CD4-positive, alpha-beta T cell treated with Interleukin-17A for 1 hour (primary cell): ENCODE measurements around the gene ELMOD1.
"Not testable (repeated sequence)": the region's sequence is repeated elsewhere in the genome, so short reads cannot be mapped to it uniquely, and the experiment has no call there.

ENCODE experiments used
- DNase-seq: peaks from one replicate; pipeline ENCODE4 v3.0.0-alpha.2; 2020

Gene ELMOD1

GRCh38 chr11:107590460-107591377, at the start of gene ELMOD1:
Gene ELMOD1, plus strand, starts transcription at chr11:107591147. Its CDS starts 27,043 bp downstream, at chr11:107618190.
- peak; percentile 24 for DNase-seq

DNA sequence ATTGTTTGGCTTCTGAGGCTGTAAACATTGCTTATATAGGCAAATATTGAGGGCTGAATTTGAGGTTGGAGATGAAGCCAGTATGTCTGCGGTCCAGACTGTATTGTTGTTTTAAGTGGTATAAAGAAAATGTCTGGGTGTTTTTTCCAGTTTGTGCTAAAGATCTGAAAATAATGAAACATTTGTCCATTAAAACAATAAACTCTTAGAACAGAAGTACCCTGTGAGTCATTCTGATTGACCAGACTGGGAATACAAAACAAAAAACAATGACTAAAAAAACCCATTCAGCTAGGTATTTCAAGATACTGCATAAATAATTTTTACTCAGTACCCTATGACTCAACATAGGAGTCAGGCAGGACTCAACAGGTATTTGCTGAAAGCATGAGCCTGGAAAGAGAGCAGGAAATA, 45.8 kb upstream of the ELMOD1 start:
- DNase-seq = no peak

DNA sequence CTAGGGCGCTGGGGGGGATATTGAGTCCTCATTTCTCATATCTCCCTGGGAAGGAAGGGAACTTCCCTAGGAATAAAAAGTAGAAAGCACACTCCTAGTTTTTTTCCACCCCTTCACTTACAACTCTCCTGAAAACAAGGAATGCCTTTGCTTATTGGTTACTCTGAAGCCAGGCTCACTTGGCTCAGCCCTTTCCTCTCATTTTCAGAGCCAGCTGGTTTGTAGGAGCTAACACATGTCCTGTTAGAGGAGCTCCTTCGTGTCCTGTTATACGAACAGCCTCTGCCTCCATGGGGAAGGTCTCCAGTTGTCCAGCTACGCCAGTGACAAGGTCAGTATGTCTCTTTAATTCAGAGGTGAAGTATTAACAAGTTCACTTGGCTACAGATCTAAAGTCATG, 43.0 kb upstream of the ELMOD1 start:
- no peak for DNase-seq

DNA sequence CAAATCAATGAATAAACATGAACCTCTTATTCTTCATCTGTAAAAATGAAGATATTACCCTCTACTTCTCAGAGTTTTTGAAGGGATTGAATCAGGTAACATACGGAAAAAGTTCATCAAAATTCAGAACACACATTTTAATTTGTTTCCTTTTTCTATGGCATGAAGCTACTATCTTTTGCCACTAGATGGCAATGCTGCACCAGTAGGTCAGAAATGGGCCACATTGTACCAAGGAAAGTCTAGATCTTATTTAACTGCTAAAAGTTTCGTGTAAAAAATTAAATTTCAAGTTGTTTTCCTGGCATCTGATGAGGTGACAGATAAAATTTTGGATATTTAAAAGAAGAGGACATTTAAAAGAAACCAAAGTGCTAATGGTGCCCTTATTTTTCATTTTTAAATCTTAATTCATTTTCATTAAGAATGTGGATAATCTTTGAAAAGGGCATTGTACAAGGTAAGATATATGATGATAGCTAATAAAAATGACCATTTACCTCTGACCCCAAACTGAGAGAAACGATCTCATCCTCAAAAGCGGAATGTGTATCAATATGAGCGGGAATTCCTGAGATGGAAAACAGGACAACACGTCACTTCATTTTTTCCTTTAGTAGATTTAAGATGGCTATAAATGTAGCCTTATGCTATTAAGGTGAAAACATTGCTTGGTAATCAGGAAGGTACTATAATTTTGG, 41.5 kb upstream of the ELMOD1 start:
- DNase-seq = peak; percentile 62

GRCh38 chr11:107549954-107550285, 41.0 kb upstream of the ELMOD1 start:
- DNase-seq = no peak

- DNase-seq = no peak
These were observed 40.6 kb upstream of the ELMOD1 start for GRCh38 chr11:107550304-107550703.

DNA sequence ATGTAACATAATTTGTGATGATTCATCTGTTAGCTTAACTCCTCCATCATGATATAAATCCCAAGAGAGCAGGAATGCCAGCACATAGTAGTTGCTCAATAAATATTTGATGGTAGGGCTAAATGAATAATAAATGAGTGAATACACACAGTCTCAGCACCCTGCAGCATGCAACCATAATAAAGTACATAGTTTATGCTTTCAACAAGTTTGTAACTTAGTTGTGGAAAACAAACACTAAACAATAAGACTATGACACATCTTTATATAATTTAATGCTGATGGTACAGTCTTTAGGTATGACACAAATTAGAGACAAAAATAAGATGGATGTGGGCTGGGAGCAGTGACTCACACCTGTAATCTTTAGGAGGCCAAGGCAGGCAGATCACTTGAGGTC, 29.3 kb upstream of the ELMOD1 start:
- no peak for DNase-seq

DNA sequence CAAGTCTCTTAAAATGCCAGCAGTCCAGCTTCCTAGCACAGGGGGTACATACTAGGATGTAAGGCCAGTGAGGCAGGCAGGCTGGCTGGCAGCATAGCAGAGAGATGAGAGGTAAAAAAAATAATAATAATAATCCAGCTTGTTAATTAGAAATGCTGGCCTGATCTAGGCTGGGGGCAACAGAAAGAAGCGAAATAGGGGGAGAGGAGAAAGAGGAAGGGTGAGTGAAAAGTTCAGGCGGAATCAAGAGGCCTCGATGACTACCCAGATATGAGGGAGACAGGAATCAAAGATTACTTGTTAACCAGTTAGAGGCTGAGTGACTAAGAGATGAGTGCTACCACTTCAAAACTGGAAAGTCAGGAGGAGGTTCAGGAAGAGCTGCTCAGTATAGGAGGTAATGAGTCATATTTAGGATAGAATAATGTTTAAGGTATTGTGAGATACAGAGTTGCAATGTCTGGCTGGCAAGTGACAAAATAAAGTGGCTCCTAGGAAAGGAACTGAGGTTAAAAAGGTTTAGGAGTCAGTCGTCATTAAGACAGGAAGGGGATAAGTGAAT, 28.2 kb upstream of the ELMOD1 start:
- DNase-seq = no peak

- DNase-seq = peak; percentile 52
These were observed 27.2 kb upstream of the ELMOD1 start for GRCh38 chr11:107563702-107564101.

DNA sequence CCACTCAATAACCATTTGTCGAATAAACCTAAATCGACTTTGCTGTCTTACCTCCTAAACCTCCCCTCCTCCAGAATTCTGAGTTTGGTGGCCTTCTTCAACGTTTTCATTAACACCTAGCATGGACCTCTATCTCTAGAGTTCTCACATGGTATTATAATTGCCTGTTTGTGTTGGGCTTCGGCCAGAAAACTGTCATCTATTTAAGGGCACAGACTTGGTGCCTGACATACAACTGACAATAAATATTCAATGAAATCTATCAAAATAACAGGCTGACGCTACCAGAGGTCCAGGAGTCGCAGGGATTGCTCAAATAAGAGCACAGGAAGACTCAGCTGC, 26.1 kb upstream of the ELMOD1 start:
- DNase-seq = no peak

DNA sequence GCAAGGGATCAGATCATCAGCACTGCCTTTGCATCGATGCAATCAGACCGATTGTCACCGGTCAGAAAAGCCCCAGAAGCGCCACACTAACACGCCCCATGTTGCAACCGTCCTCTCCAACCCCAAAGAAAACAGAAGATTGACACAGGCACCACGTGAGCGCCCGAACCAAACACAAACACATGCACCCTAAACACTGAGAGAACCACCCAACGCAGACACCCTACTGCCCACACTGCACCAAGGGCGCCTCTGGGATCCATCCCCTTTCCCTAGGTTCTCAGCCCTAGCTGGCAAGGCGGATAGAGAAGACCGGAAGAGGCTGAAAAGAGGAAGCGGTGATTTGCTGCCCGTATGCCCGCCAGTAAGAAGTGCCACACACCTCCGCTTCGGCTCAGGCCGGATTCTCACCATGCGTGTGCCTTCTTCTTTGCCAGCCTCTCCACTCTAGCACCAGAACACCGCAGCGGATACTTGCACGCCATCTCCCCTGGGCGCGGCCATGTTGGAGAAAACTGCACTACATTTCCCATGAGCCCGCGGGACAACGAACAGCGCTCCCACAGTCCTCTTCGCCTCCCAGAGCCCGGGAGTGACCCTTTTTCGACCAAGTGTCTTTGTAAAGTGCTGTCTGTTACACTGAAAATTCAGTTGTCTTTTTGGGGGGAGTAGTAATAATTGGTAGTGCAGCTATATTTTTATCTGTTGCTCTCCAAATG, 25.6 kb upstream of the ELMOD1 start, which contains the start of gene ALKBH8:
ALKBH8 (minus strand) TSS at position 517 of the 719 bp plus-strand sequence. CDS start 4,842 bp downstream, outside the sequence.
- DNase-seq = peak; percentile 83

- not testable (repeated sequence) for DNase-seq
These were observed 24.9 kb upstream of the ELMOD1 start for GRCh38 chr11:107565955-107566501.

DNA sequence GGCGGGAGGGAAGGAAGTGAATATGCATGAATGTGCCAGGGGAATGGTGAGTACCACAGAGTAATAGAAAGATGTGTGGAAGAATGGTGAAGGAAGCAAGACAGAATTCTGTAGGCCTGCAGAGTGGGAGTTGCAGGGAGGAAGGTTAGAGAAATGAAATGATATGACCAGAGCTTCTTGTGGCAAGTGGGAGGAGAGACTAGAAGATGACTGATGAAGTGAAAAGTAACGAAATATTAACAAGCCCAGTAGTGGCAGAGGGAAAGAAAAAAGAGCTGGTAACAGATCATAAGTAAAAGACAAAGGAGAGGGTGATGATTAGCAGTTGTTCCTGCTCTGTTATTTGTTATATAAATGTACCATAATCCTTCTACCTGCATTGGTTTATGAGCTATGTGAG, 24.4 kb upstream of the ELMOD1 start:
- no peak for DNase-seq

DNA sequence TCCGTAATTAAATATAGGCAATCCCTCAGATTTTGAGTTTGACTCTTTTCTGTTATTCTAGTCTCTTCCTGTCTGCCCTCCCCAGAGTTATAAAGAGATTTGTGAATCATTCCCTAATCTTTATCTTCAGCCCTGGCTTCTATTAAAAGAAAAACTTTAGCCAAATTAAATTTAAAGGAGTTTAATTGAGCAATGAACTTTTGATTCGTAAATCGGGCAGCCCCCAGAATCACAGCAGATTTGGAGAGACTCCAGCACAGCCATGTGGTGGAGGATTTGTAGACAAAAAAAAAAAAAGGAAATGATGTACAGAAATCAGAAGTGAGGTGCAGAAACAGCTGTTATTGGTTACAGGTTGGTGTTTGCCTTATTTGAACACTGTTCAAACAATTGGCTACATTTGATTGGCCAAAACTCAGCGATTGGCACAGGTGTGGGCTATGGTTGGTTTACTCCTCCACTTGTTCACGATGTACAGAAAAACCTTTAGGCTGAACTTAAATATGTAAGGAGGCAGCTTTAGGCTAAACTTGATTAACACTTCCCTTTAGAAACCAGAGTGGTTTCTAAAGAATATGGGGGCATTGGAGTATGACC, 23.1 kb upstream of the ELMOD1 start:
- no peak for DNase-seq

- DNase-seq = no peak
These were observed 20.9 kb upstream of the ELMOD1 start for GRCh38 chr11:107570015-107570414.

- no peak for DNase-seq
These were observed 17.5 kb upstream of the ELMOD1 start for GRCh38 chr11:107573438-107573837.

GRCh38 chr11:107576497-107577345, 14.2 kb upstream of the ELMOD1 start:
- DNase-seq = peak; percentile 55

DNA sequence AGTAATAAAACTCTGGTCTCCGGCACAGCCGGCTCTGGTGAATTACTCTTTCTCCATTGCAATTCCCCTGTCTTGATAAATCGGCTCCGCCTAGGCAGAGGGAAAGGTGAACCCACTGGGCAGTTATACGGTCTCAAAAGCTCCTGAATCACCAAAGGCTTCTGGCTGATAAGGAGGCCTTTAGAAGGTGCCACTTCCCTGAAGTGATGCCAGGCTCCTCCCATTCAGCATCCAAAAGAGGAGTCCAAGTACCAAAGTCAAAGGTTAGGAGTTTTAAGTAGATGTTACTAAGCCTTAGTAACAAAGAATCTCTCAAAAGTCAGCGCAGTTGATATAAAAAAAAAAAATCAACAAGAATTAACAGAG, 13.6 kb upstream of the ELMOD1 start:
- DNase-seq = no peak

GRCh38 chr11:107579169-107579568, 11.8 kb upstream of the ELMOD1 start:
- DNase-seq = not testable (repeated sequence)

DNA sequence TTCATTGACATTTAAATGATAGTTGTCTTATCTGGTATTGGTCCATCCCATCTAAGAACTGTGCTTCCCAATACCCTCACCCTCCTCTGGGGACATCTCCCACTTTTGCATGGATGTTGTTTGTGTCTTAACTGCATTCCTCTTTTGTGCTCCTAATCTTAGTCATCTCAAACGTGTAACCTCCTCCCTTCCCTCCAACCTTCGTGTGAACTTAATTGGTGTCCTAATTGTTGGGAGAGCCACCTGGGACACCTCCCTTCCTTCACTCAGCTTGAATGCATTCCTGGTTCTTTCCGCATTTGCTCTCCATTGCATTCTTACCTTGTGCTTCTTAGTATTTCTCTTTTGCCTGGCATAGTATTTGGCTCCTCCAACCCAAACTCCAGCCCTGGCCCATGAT, 9.8 kb upstream of the ELMOD1 start:
- DNase-seq = no peak

DNA sequence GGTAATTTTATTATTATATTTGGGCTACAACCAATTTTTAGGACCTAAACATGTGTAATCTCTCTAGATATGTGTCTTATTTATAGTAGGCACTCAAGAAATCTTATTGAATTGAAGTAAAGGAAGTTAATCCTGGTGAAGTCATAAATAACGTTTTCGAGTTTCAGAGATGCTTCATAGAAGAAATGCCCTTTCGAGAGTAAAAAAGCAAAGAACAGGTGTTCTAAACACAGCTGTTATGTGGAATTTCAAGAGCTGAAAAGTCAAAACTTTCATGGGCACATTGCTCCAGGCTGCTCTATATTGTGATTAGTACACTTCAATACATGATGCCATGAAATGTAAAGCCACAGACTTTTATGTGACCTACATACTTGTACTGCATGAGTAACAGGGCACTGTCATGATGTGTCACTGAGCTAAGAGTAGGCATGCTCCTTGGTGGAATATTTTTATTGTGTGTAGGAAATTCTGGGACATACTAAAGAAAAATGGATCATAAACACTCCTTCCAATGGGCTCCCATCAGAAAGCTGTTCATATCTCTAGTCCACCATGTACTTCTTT, 7.2 kb upstream of the ELMOD1 start:
- DNase-seq = no peak
